Panc1 (cell line): ENCODE results near the gene HARBI1. TPM values are rescaled to one million over a fixed set of nuclear protein-coding genes. Genes with fewer than 3 reads are reported as not detected.
A peak's percentile ranks its signal among the peaks of the same experiment; 100 is the strongest.

ENCODE experiments used
- ATAC-seq: fragments of 200-7000 bp; cut with Tn5 transposase; 2 replicates; pipeline ENCODE4 v1.9.1; 2020; ENCODE audit warnings: mild to moderate bottlenecking, moderate library complexity
- BruUV-seq: library from RNA; stranded (reverse); fragments of 400-500 nt; replicated peaks from 2 replicates; lab custom pipeline; 2021; lab: Mats Ljungman, UMichigan
- CTCF ChIA-PET: fragments of 300-600 bp; sonication (Branson Sonifier 250); formaldehyde crosslinking; loops from one replicate; lab custom pipeline; 2022; ENCODE audit warnings: antibody characterized with exemption; lab: Charles Lee
- POLR2A ChIA-PET: fragments of 300-600 bp; sonication (Branson Sonifier 250); formaldehyde crosslinking; loops from one replicate; lab custom pipeline; 2022; ENCODE audit warnings: antibody characterized with exemption; lab: Charles Lee
- DNase-seq: peaks from one replicate; pipeline ENCODE4 v3.0.0-alpha.2; 2010; ENCODE audit warnings: low read depth, low spot score
- H3K27ac ChIP-seq: 2 replicates; pipeline ENCODE4 v1.5.1; 2011; ENCODE audit warnings: mild to moderate bottlenecking, low read length, inconsistent platforms
- H3K27me3 ChIP-seq: fragments of 200-500 bp; sonication (Bioruptor generic); 2 replicates; pipeline ENCODE4 v1.6.0; 2014; ENCODE audit warnings: low read length, inconsistent platforms; ENCODE audit not compliant: control insufficient read depth, insufficient read depth
- H3K36me3 ChIP-seq: fragments of 200-500 bp; sonication (Bioruptor generic); 2 replicates; pipeline ENCODE4 v1.5.1; 2014; ENCODE audit warnings: inconsistent platforms, mild to moderate bottlenecking, low read length, moderate library complexity; ENCODE audit not compliant: control insufficient read depth, insufficient read depth
- H3K4me1 ChIP-seq: 2 replicates; pipeline ENCODE4 v1.5.1; 2011; ENCODE audit warnings: inconsistent platforms, mild to moderate bottlenecking, low read length, moderate library complexity; ENCODE audit not compliant: control insufficient read depth, insufficient read depth
- H3K4me3 ChIP-seq, 2 experiments: 2 replicates each; pipeline ENCODE4 v1.5.1; 2011 to 2012; ENCODE audit warnings: low read depth in 2 of 2, low read length in 2 of 2, mild to moderate bottlenecking in 2 of 2, inconsistent platforms in 1 of 2, moderate library complexity in 1 of 2
- H3K9me3 ChIP-seq: fragments of 200-500 bp; sonication (Bioruptor generic); 2 replicates; pipeline ENCODE4 v1.5.1; 2014; ENCODE audit warnings: low read depth, mild to moderate bottlenecking, inconsistent platforms, low read length, moderate library complexity; ENCODE audit not compliant: control insufficient read depth, insufficient read depth
- POLR2AphosphoS5 ChIP-seq: IDR thresholded peaks from 2 replicates; pipeline ENCODE4 v1.6.1; 2012; ENCODE audit warnings: mild to moderate bottlenecking, low read depth, low read length, moderate library complexity
- SIN3A ChIP-seq: IDR thresholded peaks from 2 replicates; pipeline ENCODE4 v1.6.1; 2012; ENCODE audit warnings: low read depth, mild to moderate bottlenecking, low read length, moderate library complexity, borderline replicate concordance; ENCODE audit not compliant: insufficient read depth
- TCF7L2 ChIP-seq: IDR thresholded peaks from 2 replicates; pipeline ENCODE4 v1.6.1; 2011; ENCODE audit warnings: mild to moderate bottlenecking, low read depth, low read length, inconsistent platforms
- in situ Hi-C: cut with HindIII; loops from 2 replicates; pipeline ENCODE4 v1.10.0; 2016; ENCODE audit warnings: low sequenced_read_pairs, low pct_unique_long_range_greater_than_20kb
- intact Hi-C: fragments of 100-400 bp; cut with micrococcal nuclease; formaldehyde crosslinking; loops from one replicate; pipeline ENCODE4 v1.10.0; 2022; ENCODE audit not compliant: unreplicated experiment
- total RNA-seq: library from RNA; stranded (reverse); gene quantifications from one replicate; pipeline ENCODE4 v1.2.1, GENCODE V29; 2021; ENCODE audit not compliant: unreplicated experiment
- TF ChIP-seq, protein P1 (sequence below), 2 experiments: IDR thresholded peaks; 2 replicates each; pipeline ENCODE4 v1.6.1; 2011 to 2012; ENCODE audit warnings: low read depth in 2 of 2, control low read depth in 1 of 2, low read length in 1 of 2, mild to moderate bottlenecking in 1 of 2, moderate library complexity in 1 of 2; ENCODE audit not compliant: insufficient read depth in 1 of 2
- TF ChIP-seq, protein P2 (sequence below): fragments of 450-650 bp; IDR thresholded peaks from 2 replicates; pipeline ENCODE4 v1.5.1; 2017; ENCODE audit warnings: mild to moderate bottlenecking

HARBI1 gene
- total RNA-seq, 1 experiment from 2014 or later = 6.4 TPM

GRCh38 chr11:46632502-46632901 is 15.5 kb upstream of the HARBI1 start:
- Histone ChIP-seq H3K27ac (no peak overlapping the region), H3K9me3 (no peaks in the 10 kb centered on the region), H3K27me3 (no peaks in the 10 kb centered on the region), H3K36me3 (0 out of 2 replicates have a peak, but pooled peaks cover 2% of the 10 kb centered on the region), H3K4me3 (no peak overlapping the region), H3K4me1 (no peaks in the 10 kb centered on the region)
- no peak for TF ChIP-seq TCF7L2
- no peak for TF ChIP-seq SIN3A
- TF ChIP-seq, protein P1, sequence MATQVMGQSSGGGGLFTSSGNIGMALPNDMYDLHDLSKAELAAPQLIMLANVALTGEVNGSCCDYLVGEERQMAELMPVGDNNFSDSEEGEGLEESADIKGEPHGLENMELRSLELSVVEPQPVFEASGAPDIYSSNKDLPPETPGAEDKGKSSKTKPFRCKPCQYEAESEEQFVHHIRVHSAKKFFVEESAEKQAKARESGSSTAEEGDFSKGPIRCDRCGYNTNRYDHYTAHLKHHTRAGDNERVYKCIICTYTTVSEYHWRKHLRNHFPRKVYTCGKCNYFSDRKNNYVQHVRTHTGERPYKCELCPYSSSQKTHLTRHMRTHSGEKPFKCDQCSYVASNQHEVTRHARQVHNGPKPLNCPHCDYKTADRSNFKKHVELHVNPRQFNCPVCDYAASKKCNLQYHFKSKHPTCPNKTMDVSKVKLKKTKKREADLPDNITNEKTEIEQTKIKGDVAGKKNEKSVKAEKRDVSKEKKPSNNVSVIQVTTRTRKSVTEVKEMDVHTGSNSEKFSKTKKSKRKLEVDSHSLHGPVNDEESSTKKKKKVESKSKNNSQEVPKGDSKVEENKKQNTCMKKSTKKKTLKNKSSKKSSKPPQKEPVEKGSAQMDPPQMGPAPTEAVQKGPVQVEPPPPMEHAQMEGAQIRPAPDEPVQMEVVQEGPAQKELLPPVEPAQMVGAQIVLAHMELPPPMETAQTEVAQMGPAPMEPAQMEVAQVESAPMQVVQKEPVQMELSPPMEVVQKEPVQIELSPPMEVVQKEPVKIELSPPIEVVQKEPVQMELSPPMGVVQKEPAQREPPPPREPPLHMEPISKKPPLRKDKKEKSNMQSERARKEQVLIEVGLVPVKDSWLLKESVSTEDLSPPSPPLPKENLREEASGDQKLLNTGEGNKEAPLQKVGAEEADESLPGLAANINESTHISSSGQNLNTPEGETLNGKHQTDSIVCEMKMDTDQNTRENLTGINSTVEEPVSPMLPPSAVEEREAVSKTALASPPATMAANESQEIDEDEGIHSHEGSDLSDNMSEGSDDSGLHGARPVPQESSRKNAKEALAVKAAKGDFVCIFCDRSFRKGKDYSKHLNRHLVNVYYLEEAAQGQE (IDR thresholded peaks at IDR 0.05; ENCODE audit: insufficient read depth in 1 of 2, low read depth in 2 of 2, low read length in 1 of 2) = no peak
- TF ChIP-seq, protein P2, sequence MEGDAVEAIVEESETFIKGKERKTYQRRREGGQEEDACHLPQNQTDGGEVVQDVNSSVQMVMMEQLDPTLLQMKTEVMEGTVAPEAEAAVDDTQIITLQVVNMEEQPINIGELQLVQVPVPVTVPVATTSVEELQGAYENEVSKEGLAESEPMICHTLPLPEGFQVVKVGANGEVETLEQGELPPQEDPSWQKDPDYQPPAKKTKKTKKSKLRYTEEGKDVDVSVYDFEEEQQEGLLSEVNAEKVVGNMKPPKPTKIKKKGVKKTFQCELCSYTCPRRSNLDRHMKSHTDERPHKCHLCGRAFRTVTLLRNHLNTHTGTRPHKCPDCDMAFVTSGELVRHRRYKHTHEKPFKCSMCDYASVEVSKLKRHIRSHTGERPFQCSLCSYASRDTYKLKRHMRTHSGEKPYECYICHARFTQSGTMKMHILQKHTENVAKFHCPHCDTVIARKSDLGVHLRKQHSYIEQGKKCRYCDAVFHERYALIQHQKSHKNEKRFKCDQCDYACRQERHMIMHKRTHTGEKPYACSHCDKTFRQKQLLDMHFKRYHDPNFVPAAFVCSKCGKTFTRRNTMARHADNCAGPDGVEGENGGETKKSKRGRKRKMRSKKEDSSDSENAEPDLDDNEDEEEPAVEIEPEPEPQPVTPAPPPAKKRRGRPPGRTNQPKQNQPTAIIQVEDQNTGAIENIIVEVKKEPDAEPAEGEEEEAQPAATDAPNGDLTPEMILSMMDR = no peak
- no peak for TF ChIP-seq POLR2AphosphoS5
- TSS peak; percentile 56 for BruUV-seq
- in situ Hi-C loops = no loop called here
- ATAC-seq = no peak
- ChIA-PET POLR2A (no interaction called here), CTCF (no interaction called here)
- intact Hi-C loops = no loop called here
- no peak for DNase-seq

DNA sequence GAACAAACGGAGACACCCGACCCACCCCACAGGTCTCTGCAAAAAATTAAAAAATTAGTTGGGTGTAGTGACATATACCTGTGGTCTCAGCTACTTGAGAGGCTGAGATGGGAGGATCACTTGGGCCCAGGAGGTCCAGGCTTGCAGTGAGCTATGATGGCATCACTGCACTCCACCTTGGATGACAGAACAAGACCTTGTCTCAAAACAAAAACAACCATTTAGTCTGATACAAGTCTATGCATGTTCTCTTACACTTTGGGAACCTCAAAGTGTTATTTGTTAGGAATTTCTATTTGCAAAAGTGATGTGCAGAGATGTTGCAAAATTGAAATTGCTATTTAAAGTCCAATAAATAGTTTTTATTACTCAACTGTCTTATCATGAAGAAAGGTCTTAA is 14.6 kb upstream of the HARBI1 start:
- DNase-seq (no peak), ATAC-seq (no peak)
- Histone ChIP-seq H3K36me3 (0 out of 2 replicates have a peak, but pooled peaks cover 2% of the 10 kb centered on the region), H3K27ac (no peak overlapping the region), H3K4me3 (no peak overlapping the region), H3K4me1 (no peaks in the 10 kb centered on the region), H3K9me3 (no peaks in the 10 kb centered on the region), H3K27me3 (no peaks in the 10 kb centered on the region)
- ChIA-PET POLR2A (no interaction called here), CTCF (no interaction called here)
- intact Hi-C loops (no loop called here), in situ Hi-C loops (no loop called here)
- TF ChIP-seq, protein P1 (IDR thresholded peaks at IDR 0.05; ENCODE audit: insufficient read depth in 1 of 2, low read depth in 2 of 2, low read length in 1 of 2) = no peak
- TF ChIP-seq SIN3A (no peak), TCF7L2 (no peak)
- BruUV-seq = no TSS peak
